HCT116 (cell line): ENCODE results near the gene MED26. TPM values are rescaled to one million over a fixed set of nuclear protein-coding genes. Genes with fewer than 3 reads are reported as not detected.
A peak's percentile ranks its signal among the peaks of the same experiment; 100 is the strongest.

ENCODE experiments used
- ATAC-seq: fragments of 200-7000 bp; cut with Tn5 transposase; 2 replicates; pipeline ENCODE4 v1.9.1; 2020; ENCODE audit warnings: mild to moderate bottlenecking, moderate library complexity
- BruUV-seq: library from RNA; stranded (reverse); fragments of 400-500 nt; replicated peaks from 2 replicates; lab custom pipeline; 2021; lab: Mats Ljungman, UMichigan
- CTCF ChIA-PET: fragments of 300-600 bp; sonication (Branson Sonifier 250); formaldehyde crosslinking; loops from one replicate; lab custom pipeline; 2021; ENCODE audit warnings: antibody characterized with exemption; lab: Charles Lee
- POLR2A ChIA-PET: fragments of 300-600, 350-600 bp; sonication (Branson Sonifier 250); formaldehyde crosslinking; loops from one replicate; lab custom pipeline; 2021; ENCODE audit warnings: antibody characterized with exemption; lab: Charles Lee
- RAD21 ChIA-PET, 2 experiments: fragments of 300-600 bp; sonication (Branson Sonifier 250); formaldehyde crosslinking; loops; one replicate each; lab custom pipeline; 2023; ENCODE audit warnings: low total read pairs in 2 of 2; ENCODE audit not compliant: uncharacterized antibody in 2 of 2, unreplicated experiment in 2 of 2, low non-redundant PET in 1 of 2; lab: Charles Lee
- DNase-seq: peaks from one replicate; pipeline ENCODE4 v3.0.0-alpha.2; 2010; ENCODE audit warnings: low read depth, low spot score
- H2AFZ ChIP-seq: fragments of 200-600 bp; shearing (Covaris generic), sonication (generic); 2 replicates; pipeline ENCODE4 v1.6.1; 2017; ENCODE audit warnings: low read depth, mixed run types, mixed read lengths, antibody characterized with exemption, low read length; ENCODE audit not compliant: poor library complexity, severe bottlenecking
- H3K27ac ChIP-seq: 2 replicates; pipeline ENCODE4 v1.5.1; 2012; ENCODE audit warnings: low read depth, low read length
- H3K27me3 ChIP-seq: fragments of 200-600 bp; sonication (generic); 2 replicates; pipeline ENCODE4 v1.6.1; 2016; ENCODE audit warnings: mixed run types, low read length, mixed read lengths; ENCODE audit not compliant: insufficient read depth
- H3K36me3 ChIP-seq, 2 experiments: fragments of 200-500 bp in 1 of 2; fragments of 200-600 bp in 1 of 2; sonication (Bioruptor generic) in 1 of 2; sonication (generic) in 1 of 2; 2 replicates each; pipeline versions ENCODE4 v1.5.1 to v1.6.1; 2014 to 2016; ENCODE audit warnings: low read length in 2 of 2, inconsistent platforms in 1 of 2, mixed read lengths in 1 of 2, mixed run types in 1 of 2; ENCODE audit not compliant: insufficient read depth in 2 of 2, control insufficient read depth in 1 of 2
- H3K4me1 ChIP-seq, 2 experiments: fragments of 200-600 bp in 1 of 2; sonication (generic) in 1 of 2; 2 replicates each; pipeline versions ENCODE4 v1.5.1 to v1.6.1; 2012 to 2017; ENCODE audit warnings: low read length in 2 of 2, inconsistent platforms in 1 of 2, mild to moderate bottlenecking in 1 of 2, mixed read lengths in 1 of 2, mixed run types in 1 of 2, moderate library complexity in 1 of 2; ENCODE audit not compliant: insufficient read depth in 2 of 2, control insufficient read depth in 1 of 2
- H3K4me2 ChIP-seq: fragments of 200-600 bp; sonication (generic); 2 replicates; pipeline ENCODE4 v1.6.1; 2017; ENCODE audit warnings: mixed run types, low read length, mixed read lengths
- H3K4me3 ChIP-seq, 2 experiments: fragments of 200-600 bp in 1 of 2; sonication (generic) in 1 of 2; replicated peaks in 1 of 2; 2 replicates each; pipeline ENCODE4 v1.5.1; 2011 to 2016; ENCODE audit warnings: low read length in 2 of 2, control low read depth in 1 of 2, low read depth in 1 of 2, mild to moderate bottlenecking in 1 of 2, mixed read lengths in 1 of 2, mixed run types in 1 of 2
- H3K79me2 ChIP-seq: fragments of 200-600 bp; sonication (generic); 2 replicates; pipeline ENCODE4 v1.6.1; 2017; ENCODE audit warnings: mild to moderate bottlenecking, mixed run types, low read length, moderate library complexity, mixed read lengths; ENCODE audit not compliant: insufficient read depth
- H3K9ac ChIP-seq: fragments of 200-600 bp; sonication (generic); 2 replicates; pipeline ENCODE4 v1.6.1; 2016; ENCODE audit warnings: low read length, mixed read lengths
- H3K9me2 ChIP-seq: fragments of 200-600 bp; sonication (generic), shearing (Covaris generic); 2 replicates; pipeline ENCODE4 v1.6.1; 2017; ENCODE audit warnings: mixed run types, mild to moderate bottlenecking, moderate library complexity; ENCODE audit not compliant: insufficient read depth
- H3K9me3 ChIP-seq, 2 experiments: fragments of 200-500 bp in 1 of 2; fragments of 200-600 bp in 1 of 2; sonication (Bioruptor generic) in 1 of 2; sonication (generic) in 1 of 2; 2 replicates each; pipeline ENCODE4 v1.6.1; 2014 to 2017; ENCODE audit warnings: low read length in 2 of 2, mixed read lengths in 2 of 2, inconsistent platforms in 1 of 2, low read depth in 1 of 2, mild to moderate bottlenecking in 1 of 2, mixed run types in 1 of 2, moderate library complexity in 1 of 2; ENCODE audit not compliant: control insufficient read depth in 1 of 2, insufficient read depth in 1 of 2
- H4K20me1 ChIP-seq: fragments of 200-600 bp; sonication (generic), shearing (Covaris generic); 2 replicates; pipeline ENCODE4 v1.6.1; 2017; ENCODE audit warnings: mixed run types, mild to moderate bottlenecking, moderate library complexity; ENCODE audit not compliant: insufficient read depth
- ELF1 ChIP-seq: IDR thresholded peaks from 2 replicates; pipeline ENCODE4 v1.6.1; 2012; ENCODE audit warnings: low read depth, borderline replicate concordance
- FOSL1 ChIP-seq: IDR thresholded peaks from 2 replicates; pipeline ENCODE4 v1.6.1; 2012; ENCODE audit warnings: low read depth
- JUND ChIP-seq: IDR thresholded peaks from 2 replicates; pipeline ENCODE4 v1.6.1; 2012
- MAX ChIP-seq: IDR thresholded peaks from 2 replicates; pipeline ENCODE4 v1.6.1; 2012
- RAD21 ChIP-seq: IDR thresholded peaks from 2 replicates; pipeline ENCODE4 v1.6.1; 2012; ENCODE audit warnings: low read depth, mild to moderate bottlenecking
- SP1 ChIP-seq: IDR thresholded peaks from 2 replicates; pipeline ENCODE4 v1.6.1; 2012; ENCODE audit warnings: low read depth
- YY1 ChIP-seq: IDR thresholded peaks from 2 replicates; pipeline ENCODE4 v1.6.1; 2011; ENCODE audit warnings: low read length, low read depth, moderate library complexity, mild to moderate bottlenecking; ENCODE audit not compliant: insufficient replicate concordance; ENCODE audit errors: extremely low read depth
- ZBTB33 ChIP-seq: IDR thresholded peaks from 2 replicates; pipeline ENCODE4 v1.6.1; 2011; ENCODE audit warnings: mild to moderate bottlenecking, low read length, moderate library complexity; ENCODE audit not compliant: insufficient replicate concordance; ENCODE audit errors: extremely low read depth
- ZNF274 ChIP-seq: fragments of 200-500 bp; sonication (Bioruptor generic); IDR thresholded peaks from 2 replicates; pipeline ENCODE4 v1.6.1; 2014; ENCODE audit warnings: mild to moderate bottlenecking, low read depth, low read length, inconsistent platforms
- intact Hi-C: fragments of 100-400 bp; cut with micrococcal nuclease; formaldehyde crosslinking; loops from 2 replicates; pipeline ENCODE4 v1.10.0; 2022
- total RNA-seq: library from RNA; stranded (reverse); gene quantifications from one replicate; pipeline ENCODE4 v1.2.1, GENCODE V29; 2021; ENCODE audit not compliant: unreplicated experiment

The MED26 gene
- total RNA-seq, 1 experiment from 2014 or later, result 13.3 TPM

- TF ChIP-seq RAD21, result no peak
- no peak for TF ChIP-seq SP1
- no peak for TF ChIP-seq ZBTB33
- TF ChIP-seq ELF1, result no peak
- no peak for TF ChIP-seq ZNF274
- TF ChIP-seq FOSL1, result no peak
- no peak for TF ChIP-seq MAX
- TF ChIP-seq JUND, result no peak
- no peak for TF ChIP-seq YY1
- no peaks in the 10 kb centered on the region for H3K9me3 ChIP-seq
- H3K36me3 ChIP-seq, result peaks cover 2 to 17% of the 10 kb centered on the region in 2 experiments; a peak in 1 of 4 replicates
- POLR2A ChIA-PET, result interaction anchor here (0.7 to 1.5 kb wide), 2 partner anchors 18 to 825 kb away, joined by 3 read pairs; no protein-coding TSS in a partner anchor
- H4K20me1 ChIP-seq, result no peaks in the 10 kb centered on the region
- H3K4me3 ChIP-seq, result no peak overlapping the region
- RAD21 ChIA-PET, result no interaction called here
- H3K27me3 ChIP-seq, result no peaks in the 10 kb centered on the region
- ATAC-seq, result no peak
- no peaks in the 10 kb centered on the region for H3K9me2 ChIP-seq
- BruUV-seq, result no TSS peak
- intact Hi-C loops, result no loop called here
- no peaks in the 10 kb centered on the region; the same call in 1 of the 2 replicates for H3K79me2 ChIP-seq
- H2AFZ ChIP-seq, result no peak overlapping the region
- no peak overlapping the region for H3K27ac ChIP-seq
- CTCF ChIA-PET, result no interaction called here
- DNase-seq, result no peak
- H3K9ac ChIP-seq, result no peak overlapping the region
- peaks cover 10 to 31% of the 10 kb centered on the region in 2 experiments for H3K4me1 ChIP-seq
- H3K4me2 ChIP-seq, result peak overlapping the region; percentile 56
Observed at GRCh38 chr19:16677055-16677454, 49.1 kb upstream of the MED26 start.
